Neural cell (in vitro differentiated cells): ENCODE results near the gene PTPRT. TPM values are rescaled to one million over a fixed set of nuclear protein-coding genes. Genes with fewer than 3 reads are reported as not detected.

Experiments
- H2AFZ ChIP-seq: fragments of 200-600, 300-800 bp; sonication (generic), shearing (Covaris generic); 2 replicates; pipeline ENCODE4 v1.6.0; 2014; ENCODE audit warnings: low read depth, mild to moderate bottlenecking, antibody characterized with exemption, low read length, moderate library complexity
- H3F3A ChIP-seq: fragments of 200-600 bp; shearing (Covaris generic); 2 replicates; pipeline ENCODE4 v1.6.1; 2016; ENCODE audit warnings: mild to moderate bottlenecking, moderate library complexity, mixed read lengths, antibody characterized with exemption, low read length; ENCODE audit not compliant: insufficient read depth, poor library complexity, severe bottlenecking
- H3K27ac ChIP-seq: fragments of 200-600, 300-800 bp; sonication (generic), shearing (Covaris generic); 2 replicates; pipeline ENCODE4 v1.5.1; 2014; ENCODE audit warnings: mild to moderate bottlenecking, low read length, moderate library complexity
- H3K27me3 ChIP-seq: fragments of 300-800, 200-600 bp; sonication (generic), shearing (Covaris generic); 2 replicates; pipeline ENCODE4 v1.6.0; 2014; ENCODE audit warnings: mild to moderate bottlenecking, low read depth, low read length, moderate library complexity; ENCODE audit not compliant: insufficient read depth
- H3K36me3 ChIP-seq: fragments of 300-800, 200-600 bp; sonication (generic), shearing (Covaris generic); 2 replicates; pipeline ENCODE4 v1.5.1; 2014; ENCODE audit warnings: mild to moderate bottlenecking, antibody characterized with exemption, low read length, moderate library complexity; ENCODE audit not compliant: insufficient read depth
- H3K4me2 ChIP-seq: fragments of 300-800, 200-600 bp; sonication (generic), shearing (Covaris generic); 2 replicates; pipeline ENCODE4 v1.6.0; 2014; ENCODE audit warnings: mild to moderate bottlenecking, low read length
- H3K4me3 ChIP-seq: fragments of 300-800, 200-600 bp; sonication (generic), shearing (Covaris generic); 2 replicates; pipeline ENCODE4 v1.5.1; 2014; ENCODE audit warnings: mild to moderate bottlenecking, low read length, moderate library complexity
- H3K79me2 ChIP-seq: fragments of 200-600 bp; shearing (Covaris generic); replicated peaks from 2 replicates; pipeline ENCODE4 v1.6.0; 2014; ENCODE audit warnings: mild to moderate bottlenecking, low read length, moderate library complexity; ENCODE audit not compliant: insufficient read depth
- H3K9ac ChIP-seq: fragments of 300-800, 200-600 bp; sonication (generic), shearing (Covaris generic); 2 replicates; pipeline ENCODE4 v1.6.1; 2016; ENCODE audit warnings: mild to moderate bottlenecking, low read length, mixed read lengths
- H3K9me2 ChIP-seq: fragments of 200-600 bp; shearing (Covaris generic); 2 replicates; pipeline ENCODE4 v1.6.1; 2016; ENCODE audit warnings: mild to moderate bottlenecking, low read length, mixed read lengths; ENCODE audit not compliant: insufficient read depth
- H3K9me3 ChIP-seq: fragments of 200-600, 300-800 bp; sonication (generic), shearing (Covaris generic); 2 replicates; pipeline ENCODE4 v1.6.1; 2016; ENCODE audit warnings: mild to moderate bottlenecking, mixed run types, low read length, moderate library complexity, mixed read lengths
- H4K20me1 ChIP-seq: fragments of 200-600 bp; shearing (Covaris generic); 2 replicates; pipeline ENCODE4 v1.6.1; 2016; ENCODE audit warnings: mild to moderate bottlenecking, mixed run types; ENCODE audit not compliant: insufficient read depth
- EP300 ChIP-seq: fragments of 450-650 bp; conservative IDR thresholded peaks from 2 replicates; pipeline ENCODE4 v1.6.1; 2014; ENCODE audit warnings: antibody characterized with exemption, mild to moderate bottlenecking, moderate library complexity; ENCODE audit not compliant: poor library complexity, severe bottlenecking
- EZH2 ChIP-seq: fragments of 200-600, 300-800 bp; shearing (Covaris generic), sonication (generic); IDR thresholded peaks from 2 replicates; pipeline ENCODE4 v1.6.1; 2014; ENCODE audit warnings: antibody characterized with exemption, low read length, borderline replicate concordance, mild to moderate bottlenecking; ENCODE audit not compliant: insufficient read depth, poor library complexity, severe bottlenecking
- MXI1 ChIP-seq: fragments of 450-650 bp; conservative IDR thresholded peaks from 2 replicates; pipeline ENCODE4 v1.6.1; 2014; ENCODE audit warnings: antibody characterized with exemption, mild to moderate bottlenecking; ENCODE audit not compliant: poor library complexity, severe bottlenecking
- POLR2AphosphoS5 ChIP-seq: IDR thresholded peaks from 2 replicates; pipeline ENCODE4 v1.6.1; 2012
- RAD21 ChIP-seq: fragments of 450-650 bp; conservative IDR thresholded peaks from 2 replicates; pipeline ENCODE4 v1.6.1; 2014; ENCODE audit warnings: antibody characterized with exemption, mild to moderate bottlenecking, moderate library complexity
- SMC3 ChIP-seq: fragments of 450-650 bp; conservative IDR thresholded peaks from 2 replicates; pipeline ENCODE4 v1.6.1; 2014; ENCODE audit warnings: antibody characterized with exemption, mild to moderate bottlenecking, moderate library complexity; ENCODE audit not compliant: poor library complexity
- TAF1 ChIP-seq: IDR thresholded peaks from 2 replicates; pipeline ENCODE4 v1.6.1; 2012; ENCODE audit warnings: low read depth
- polyA plus RNA-seq: library from polyadenylated mRNA; depleted of rRNA; stranded (reverse); fragments of >200 nt; gene quantifications from 2 replicates; pipeline ENCODE4 v1.2.3, GENCODE V29; 2014
- TF ChIP-seq, protein P1 (sequence below): IDR thresholded peaks from 2 replicates; pipeline ENCODE4 v1.6.1; 2012; ENCODE audit warnings: borderline replicate concordance
- TF ChIP-seq, protein P2 (sequence below): fragments of 450-650 bp; IDR thresholded peaks from 2 replicates; pipeline ENCODE4 v1.5.1; 2014; ENCODE audit warnings: antibody characterized with exemption, mild to moderate bottlenecking, moderate library complexity; ENCODE audit not compliant: poor library complexity, severe bottlenecking

PTPRT gene
- polyA plus RNA-seq, 1 donor from 2014 or later: 9.2 TPM

DNA sequence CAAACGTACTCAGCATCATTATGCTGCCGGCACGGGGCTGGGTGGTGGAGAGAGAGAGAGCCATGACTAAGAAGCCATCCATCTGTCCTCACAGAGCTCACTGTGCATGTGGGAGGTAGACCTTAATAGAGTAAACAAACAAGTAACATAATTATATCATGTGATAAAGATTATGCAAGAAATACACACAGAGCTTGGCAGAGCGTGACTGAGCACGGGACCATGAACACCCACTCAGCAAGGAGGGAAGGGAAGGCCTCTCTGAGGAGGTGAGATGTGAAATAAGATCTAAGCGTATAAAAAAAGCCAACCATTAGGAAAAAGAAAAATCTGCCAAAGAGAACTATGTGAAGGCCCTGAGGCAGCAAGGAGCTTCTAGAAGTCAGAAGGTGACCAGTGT lies 207.5 kb downstream of the PTPRT start:
- H2AFZ ChIP-seq: no peak overlapping the region
- H3K9me3 ChIP-seq: no peaks in the 10 kb centered on the region
- H3F3A ChIP-seq: no peaks in the 10 kb centered on the region
- H3K4me3 ChIP-seq: no peak overlapping the region
- no peak overlapping the region for H3K4me2 ChIP-seq
- H3K9ac ChIP-seq: no peak overlapping the region
- H3K79me2 ChIP-seq: no peaks in the 10 kb centered on the region
- TF ChIP-seq EZH2 (no peak), POLR2AphosphoS5 (no peak), RAD21 (no peak), EP300 (no peak), SMC3 (no peak), MXI1 (no peak), TAF1 (no peak)
- TF ChIP-seq, protein P1, sequence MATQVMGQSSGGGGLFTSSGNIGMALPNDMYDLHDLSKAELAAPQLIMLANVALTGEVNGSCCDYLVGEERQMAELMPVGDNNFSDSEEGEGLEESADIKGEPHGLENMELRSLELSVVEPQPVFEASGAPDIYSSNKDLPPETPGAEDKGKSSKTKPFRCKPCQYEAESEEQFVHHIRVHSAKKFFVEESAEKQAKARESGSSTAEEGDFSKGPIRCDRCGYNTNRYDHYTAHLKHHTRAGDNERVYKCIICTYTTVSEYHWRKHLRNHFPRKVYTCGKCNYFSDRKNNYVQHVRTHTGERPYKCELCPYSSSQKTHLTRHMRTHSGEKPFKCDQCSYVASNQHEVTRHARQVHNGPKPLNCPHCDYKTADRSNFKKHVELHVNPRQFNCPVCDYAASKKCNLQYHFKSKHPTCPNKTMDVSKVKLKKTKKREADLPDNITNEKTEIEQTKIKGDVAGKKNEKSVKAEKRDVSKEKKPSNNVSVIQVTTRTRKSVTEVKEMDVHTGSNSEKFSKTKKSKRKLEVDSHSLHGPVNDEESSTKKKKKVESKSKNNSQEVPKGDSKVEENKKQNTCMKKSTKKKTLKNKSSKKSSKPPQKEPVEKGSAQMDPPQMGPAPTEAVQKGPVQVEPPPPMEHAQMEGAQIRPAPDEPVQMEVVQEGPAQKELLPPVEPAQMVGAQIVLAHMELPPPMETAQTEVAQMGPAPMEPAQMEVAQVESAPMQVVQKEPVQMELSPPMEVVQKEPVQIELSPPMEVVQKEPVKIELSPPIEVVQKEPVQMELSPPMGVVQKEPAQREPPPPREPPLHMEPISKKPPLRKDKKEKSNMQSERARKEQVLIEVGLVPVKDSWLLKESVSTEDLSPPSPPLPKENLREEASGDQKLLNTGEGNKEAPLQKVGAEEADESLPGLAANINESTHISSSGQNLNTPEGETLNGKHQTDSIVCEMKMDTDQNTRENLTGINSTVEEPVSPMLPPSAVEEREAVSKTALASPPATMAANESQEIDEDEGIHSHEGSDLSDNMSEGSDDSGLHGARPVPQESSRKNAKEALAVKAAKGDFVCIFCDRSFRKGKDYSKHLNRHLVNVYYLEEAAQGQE: no peak
- TF ChIP-seq, protein P2, sequence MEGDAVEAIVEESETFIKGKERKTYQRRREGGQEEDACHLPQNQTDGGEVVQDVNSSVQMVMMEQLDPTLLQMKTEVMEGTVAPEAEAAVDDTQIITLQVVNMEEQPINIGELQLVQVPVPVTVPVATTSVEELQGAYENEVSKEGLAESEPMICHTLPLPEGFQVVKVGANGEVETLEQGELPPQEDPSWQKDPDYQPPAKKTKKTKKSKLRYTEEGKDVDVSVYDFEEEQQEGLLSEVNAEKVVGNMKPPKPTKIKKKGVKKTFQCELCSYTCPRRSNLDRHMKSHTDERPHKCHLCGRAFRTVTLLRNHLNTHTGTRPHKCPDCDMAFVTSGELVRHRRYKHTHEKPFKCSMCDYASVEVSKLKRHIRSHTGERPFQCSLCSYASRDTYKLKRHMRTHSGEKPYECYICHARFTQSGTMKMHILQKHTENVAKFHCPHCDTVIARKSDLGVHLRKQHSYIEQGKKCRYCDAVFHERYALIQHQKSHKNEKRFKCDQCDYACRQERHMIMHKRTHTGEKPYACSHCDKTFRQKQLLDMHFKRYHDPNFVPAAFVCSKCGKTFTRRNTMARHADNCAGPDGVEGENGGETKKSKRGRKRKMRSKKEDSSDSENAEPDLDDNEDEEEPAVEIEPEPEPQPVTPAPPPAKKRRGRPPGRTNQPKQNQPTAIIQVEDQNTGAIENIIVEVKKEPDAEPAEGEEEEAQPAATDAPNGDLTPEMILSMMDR: no peak
- H3K27ac ChIP-seq: no peak overlapping the region
- no peaks in the 10 kb centered on the region for H3K9me2 ChIP-seq
- H3K36me3 ChIP-seq: no peaks in the 10 kb centered on the region
- no peaks in the 10 kb centered on the region for H3K27me3 ChIP-seq
- no peaks in the 10 kb centered on the region for H4K20me1 ChIP-seq

DNA sequence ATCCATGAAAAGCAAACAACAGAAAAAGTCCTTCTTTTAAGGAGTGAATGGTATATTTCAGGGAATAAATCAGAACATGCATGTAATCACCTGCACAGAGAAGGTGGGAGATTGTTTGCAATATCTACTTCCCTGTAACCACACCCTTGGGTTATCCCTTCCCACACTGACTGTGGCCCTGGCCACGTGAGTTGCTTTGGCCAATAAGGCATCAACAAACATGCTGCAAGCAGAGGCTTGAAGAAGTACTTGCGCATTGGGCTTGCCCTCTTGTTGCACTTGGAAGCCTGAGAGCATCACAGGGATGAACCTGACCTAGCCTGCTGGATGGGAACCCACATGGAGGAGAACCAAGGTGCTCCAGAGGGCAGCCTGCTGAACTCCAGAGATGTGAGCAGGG lies 208.5 kb downstream of the PTPRT start:
- Histone ChIP-seq H3K9me3 (no peaks in the 10 kb centered on the region), H3K27me3 (no peaks in the 10 kb centered on the region), H3K9ac (no peak overlapping the region), H3K9me2 (no peaks in the 10 kb centered on the region), H3F3A (no peaks in the 10 kb centered on the region), H3K4me2 (no peak overlapping the region), H2AFZ (no peak overlapping the region), H3K79me2 (no peaks in the 10 kb centered on the region), H3K36me3 (no peaks in the 10 kb centered on the region), H3K4me3 (no peak overlapping the region), H4K20me1 (no peaks in the 10 kb centered on the region), H3K27ac (no peak overlapping the region)
- TF ChIP-seq, protein P2: no peak
- no peak for TF ChIP-seq TAF1
- no peak for TF ChIP-seq POLR2AphosphoS5
- TF ChIP-seq EZH2: no peak
- TF ChIP-seq EP300: no peak
